CMK (cell line): Measurements from ENCODE around the gene VWA8.
"Not testable (repeated sequence)": the region's sequence is repeated elsewhere in the genome, so short reads cannot be mapped to it uniquely, and the experiment has no call there.

Experiments
- DNase-seq: peaks from one replicate; pipeline ENCODE4 v3.0.0-alpha.2; 2010; ENCODE audit warnings: low read depth

VWA8 gene

DNA sequence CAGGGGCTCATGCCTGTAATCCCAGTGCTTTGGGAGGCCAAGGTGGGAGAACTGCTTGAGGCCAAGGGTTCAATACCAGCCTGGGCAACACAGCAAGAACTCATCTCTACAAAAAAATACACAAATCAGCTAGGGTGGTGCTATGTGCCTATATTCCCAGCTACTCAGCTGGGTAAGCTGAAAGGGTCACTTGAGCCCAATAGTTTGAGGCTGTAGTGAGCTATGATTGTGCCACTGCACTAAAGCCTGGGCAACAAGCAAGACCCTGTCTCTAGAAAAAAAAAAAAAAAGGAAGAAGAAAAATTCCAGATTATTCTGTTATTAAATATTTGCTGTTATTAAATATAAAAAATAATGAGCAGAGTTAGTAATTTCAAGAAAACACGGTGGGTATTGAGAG, 372.5 kb downstream of the VWA8 start:
- no peak for DNase-seq

DNA sequence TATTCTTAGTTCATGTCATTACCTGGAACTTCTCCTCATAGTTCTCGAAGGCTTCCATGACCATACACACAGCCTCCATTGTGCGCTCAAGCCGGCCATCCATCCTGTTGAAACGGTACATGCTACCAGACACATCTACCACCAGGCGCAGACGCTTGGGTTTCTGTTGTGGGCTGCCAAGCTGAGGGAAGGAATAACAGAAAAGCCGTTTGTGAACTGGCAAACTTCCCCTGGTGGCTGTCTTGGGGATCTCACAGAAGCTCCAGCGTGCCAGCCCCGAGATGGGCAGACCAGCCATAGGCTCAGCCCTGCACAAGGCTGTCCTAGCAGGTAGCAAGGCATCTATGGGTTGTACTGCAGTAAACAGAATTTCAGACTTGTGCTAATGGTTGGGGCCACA, 373.4 kb downstream of the VWA8 start:
- DNase-seq = no peak

DNA sequence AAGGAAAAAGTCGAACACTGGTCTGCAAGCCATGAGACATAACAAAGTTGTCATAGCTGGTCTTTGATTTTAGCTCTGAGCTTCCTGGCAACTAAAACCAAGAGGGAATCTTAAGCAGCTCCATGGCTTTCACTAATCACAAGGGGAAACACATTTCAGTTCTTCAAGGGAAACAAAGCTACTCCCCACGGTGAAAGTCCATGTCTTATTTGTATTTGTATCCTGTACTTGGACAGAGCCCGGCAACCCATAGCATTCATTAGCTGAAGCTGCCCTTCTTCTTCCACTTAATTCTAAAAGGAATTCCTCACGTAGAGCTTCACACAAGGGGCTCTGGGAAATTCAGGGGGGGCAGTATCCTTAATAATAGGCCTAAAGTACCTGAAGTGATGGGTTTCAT, 374.7 kb downstream of the VWA8 start:
- DNase-seq = no peak

- no peak for DNase-seq
Measured at GRCh38 chr13:41582027-41582463, 378.9 kb downstream of the VWA8 start.

GRCh38 chr13:41580345-41580744, 380.6 kb downstream of the VWA8 start:
- no peak for DNase-seq

DNA sequence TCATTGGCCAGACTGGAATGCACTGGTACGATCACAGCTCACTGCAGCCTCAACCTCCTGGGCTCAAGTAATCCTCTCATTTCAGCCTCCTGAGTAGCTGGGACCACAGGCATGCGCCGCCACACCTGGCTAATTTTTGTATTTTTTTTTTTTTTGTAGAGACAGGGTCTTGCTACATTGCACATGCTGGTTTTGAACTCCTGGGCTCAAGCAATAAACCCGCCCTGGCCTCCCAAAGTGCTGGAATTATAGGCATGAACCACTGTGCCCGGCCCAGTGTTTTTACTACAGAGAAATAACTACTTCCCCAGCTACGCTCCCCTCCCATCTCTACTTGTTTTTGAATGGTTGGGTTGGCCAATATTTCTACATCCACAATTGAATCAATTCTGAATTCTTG, 381.0 kb downstream of the VWA8 start:
- DNase-seq = no peak

GRCh38 chr13:41579168-41579567, 381.7 kb downstream of the VWA8 start:
- DNase-seq = no peak

DNA sequence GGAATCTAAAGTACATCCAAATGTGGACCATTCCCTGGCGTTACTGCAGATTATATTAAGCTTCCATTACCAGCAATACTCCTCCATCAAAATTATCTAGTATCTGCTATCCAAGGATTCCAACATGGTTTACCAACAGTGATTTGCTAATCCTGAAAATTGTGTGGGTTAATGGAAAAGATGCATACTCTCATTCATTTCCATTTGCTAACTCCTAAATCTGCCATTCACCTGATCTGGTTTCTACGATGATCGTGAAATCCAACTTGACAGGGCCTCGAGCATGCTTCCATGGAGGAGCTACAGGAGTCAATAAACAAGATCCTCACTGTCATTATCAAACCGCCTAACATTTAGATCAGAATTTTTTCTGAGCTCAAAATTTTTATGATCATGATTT, 382.5 kb downstream of the VWA8 start:
- DNase-seq = no peak

GRCh38 chr13:41577436-41577835, 383.5 kb downstream of the VWA8 start:
- DNase-seq = no peak

GRCh38 chr13:41573640-41574039, 387.3 kb downstream of the VWA8 start:
- DNase-seq = not testable (repeated sequence)

DNA sequence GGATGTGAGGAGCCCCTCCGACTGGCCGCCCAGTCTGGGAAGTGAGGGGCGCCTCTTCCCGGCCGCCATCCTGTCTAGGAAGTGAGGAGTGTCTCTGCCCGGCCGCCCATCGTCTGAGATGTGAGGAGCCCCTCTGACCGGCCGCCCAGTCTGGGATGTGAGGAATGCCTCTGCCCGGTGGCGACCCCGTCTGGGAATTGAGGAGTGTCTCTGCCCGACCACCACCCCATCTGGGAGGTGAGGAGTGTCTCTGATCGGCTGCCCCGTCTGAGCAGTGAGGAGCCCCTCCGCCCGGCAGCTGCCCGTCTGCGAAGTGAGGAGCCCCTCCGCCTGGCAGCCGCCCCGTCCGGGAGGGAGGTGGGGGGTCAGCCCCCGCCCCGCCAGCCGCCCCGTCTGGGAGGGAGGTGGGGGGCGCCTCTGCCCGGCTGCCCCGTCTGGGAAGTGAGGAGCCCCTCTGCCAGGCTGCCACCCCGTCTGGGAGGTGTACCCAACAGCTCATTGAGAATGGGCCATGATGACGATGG, 389.0 kb downstream of the VWA8 start:
- DNase-seq = not testable (repeated sequence)

- DNase-seq = no peak
Measured at GRCh38 chr13:41568972-41569351, 391.9 kb downstream of the VWA8 start.

DNA sequence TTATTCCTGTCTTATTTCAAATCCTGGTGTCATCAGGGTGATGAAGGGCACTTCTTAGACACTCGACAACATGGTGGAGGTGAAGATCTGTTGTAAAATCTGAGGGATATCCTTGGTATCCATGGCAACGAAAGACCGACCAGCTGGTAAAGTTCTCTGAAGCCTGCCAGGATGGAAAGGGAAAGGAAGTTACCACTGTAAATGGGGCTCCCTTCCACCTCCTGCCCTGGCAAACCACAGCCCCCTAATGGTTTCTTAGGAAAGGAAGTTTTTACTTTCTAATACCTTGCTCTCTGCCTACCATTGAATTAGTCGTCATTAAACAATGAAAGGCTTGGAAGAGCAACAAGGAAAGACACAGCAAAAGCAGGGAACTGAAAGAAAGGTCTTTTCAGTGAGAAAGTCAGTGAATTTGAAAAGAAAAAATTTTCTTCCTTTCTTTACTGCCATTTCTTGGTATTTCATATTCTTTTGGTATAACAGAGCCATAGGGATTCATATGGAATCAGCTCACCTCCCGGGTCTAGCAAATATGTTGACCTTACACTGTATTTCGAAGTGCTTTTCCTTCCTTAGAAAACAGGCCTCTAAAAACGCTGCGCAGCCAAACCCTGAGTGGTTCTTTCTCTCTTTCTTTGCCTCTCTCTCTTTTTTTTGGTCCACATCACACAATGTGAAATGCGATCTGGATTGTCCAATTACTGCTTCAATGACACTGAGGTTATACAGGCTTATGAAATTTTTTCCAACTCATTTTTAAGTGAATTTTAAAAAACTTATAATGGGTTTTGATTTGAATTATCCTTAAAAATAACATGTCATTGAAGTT, 392.6 kb downstream of the VWA8 start:
- DNase-seq = no peak

GRCh38 chr13:41567363-41567762, 393.5 kb downstream of the VWA8 start:
- no peak for DNase-seq

GRCh38 chr13:41565846-41566245, 395.1 kb downstream of the VWA8 start:
- DNase-seq = no peak

GRCh38 chr13:41565216-41565615, 395.7 kb downstream of the VWA8 start:
- no peak for DNase-seq

- DNase-seq = no peak
Measured at GRCh38 chr13:41563984-41564365, 396.9 kb downstream of the VWA8 start.

- DNase-seq = no peak
Measured at GRCh38 chr13:41563341-41563983, 397.4 kb downstream of the VWA8 start.

- no peak for DNase-seq
Measured at GRCh38 chr13:41562541-41563178, 398.2 kb downstream of the VWA8 start.

DNA sequence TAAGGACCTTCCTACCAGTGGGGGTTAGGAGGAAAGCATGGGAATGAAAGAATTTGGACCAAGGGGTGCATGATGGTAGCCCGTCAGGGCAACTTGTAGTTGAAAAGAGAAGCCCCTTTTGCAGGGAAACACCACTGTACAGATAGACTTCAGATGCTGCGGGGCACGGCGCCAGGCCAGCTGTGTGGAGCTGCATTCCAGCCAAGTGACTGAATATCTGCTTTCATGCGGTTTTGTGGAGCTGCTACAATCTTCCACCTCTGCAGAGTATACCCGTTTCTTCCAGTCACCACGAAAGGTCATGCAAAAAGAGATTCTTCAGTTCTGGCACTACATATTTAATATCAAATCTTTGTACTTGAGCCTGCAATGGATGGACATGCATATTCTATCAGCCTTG, 398.8 kb downstream of the VWA8 start:
- DNase-seq = no peak

GRCh38 chr13:41561170-41561569, 399.7 kb downstream of the VWA8 start:
- DNase-seq = no peak

DNA sequence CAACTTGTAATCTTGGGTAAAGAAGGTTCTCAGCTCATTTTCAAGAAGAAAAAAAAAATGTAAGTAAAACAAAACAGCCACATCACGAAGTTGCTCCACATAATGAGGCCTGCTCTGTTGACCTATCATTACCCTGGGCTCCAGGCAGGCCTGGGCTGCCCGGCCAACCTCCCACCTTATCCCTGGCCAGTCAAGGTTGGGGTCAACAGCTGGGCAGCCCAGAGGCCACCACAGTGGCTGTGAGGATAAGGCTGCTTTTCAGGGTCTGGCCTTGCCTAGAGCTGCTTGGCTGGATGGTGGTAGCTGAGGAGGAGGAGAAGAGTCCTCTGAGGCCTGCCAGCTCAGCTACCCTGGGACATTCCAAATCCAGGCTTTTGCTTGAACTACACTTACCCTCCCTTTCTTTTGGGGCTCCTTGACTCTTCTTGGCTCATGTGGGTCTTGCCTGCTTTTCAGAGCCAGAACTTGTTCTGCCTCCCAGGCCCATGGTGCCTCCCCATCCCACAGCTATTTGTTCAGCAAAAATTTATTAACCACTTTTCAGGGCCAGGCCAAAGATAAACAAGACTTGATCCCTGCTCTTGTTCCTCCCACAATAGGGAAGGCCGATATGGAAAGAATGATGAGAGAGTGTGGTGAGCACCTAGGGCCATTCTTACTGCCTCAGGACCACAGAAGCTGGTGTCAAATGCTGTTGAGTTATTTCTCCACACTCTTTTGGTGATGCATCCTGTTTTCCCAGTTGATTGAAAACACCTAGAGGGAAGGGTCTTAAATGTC, 401.9 kb downstream of the VWA8 start:
- DNase-seq = no peak
